CD4-positive, alpha-beta T cell (primary cell): ENCODE measurements around the gene PPP1R13B. TPM values are rescaled to one million over a fixed set of nuclear protein-coding genes. Genes with fewer than 3 reads are reported as not detected.

Experiments used
- ATAC-seq: fragments of 200-7000 bp; cut with Tn5 transposase; one replicate; pipeline ENCODE4 v1.10.0; 2022; ENCODE audit warnings: mild to moderate bottlenecking; ENCODE audit not compliant: poor library complexity
- CTCF ChIA-PET: fragments of 350-600 bp; sonication (Branson Sonifier 250); formaldehyde crosslinking; loops from one replicate; lab custom pipeline; 2021; ENCODE audit warnings: antibody characterized with exemption, inconsistent platforms; lab: Charles Lee
- POLR2A ChIA-PET: fragments of 350-600 bp; sonication (Branson Sonifier 250); formaldehyde crosslinking; loops from one replicate; lab custom pipeline; 2021; ENCODE audit warnings: antibody characterized with exemption, inconsistent platforms; lab: Charles Lee
- DNase-seq, 14 experiments: peaks; one replicate each; pipeline ENCODE4 v3.0.0-alpha.2; 2013 to 2020; ENCODE audit warnings: mixed read lengths in 2 of 14
- H3K27ac ChIP-seq, 2 donors: one replicate each; pipeline versions ENCODE4 v1.5.1 to v1.7.0; 2013; ENCODE audit warnings: low read length in 2 of 2, low read depth in 1 of 2, mild to moderate bottlenecking in 1 of 2
- H3K27me3 ChIP-seq, 2 experiments: 1 replicate in 1 of 2; 2 replicates in 1 of 2; pipeline versions ENCODE4 v1.6.1 to v1.7.0; 2013; ENCODE audit warnings: low read length in 2 of 2, control low read depth in 1 of 2, mild to moderate bottlenecking in 1 of 2, moderate library complexity in 1 of 2; ENCODE audit not compliant: insufficient read depth in 2 of 2, control insufficient read depth in 1 of 2
- H3K36me3 ChIP-seq: one replicate; pipeline ENCODE4 v1.6.1; 2013; ENCODE audit warnings: low read length, control low read depth; ENCODE audit not compliant: insufficient read depth
- H3K4me1 ChIP-seq: one replicate; pipeline ENCODE4 v1.6.1; 2013; ENCODE audit warnings: low read length, control low read depth; ENCODE audit not compliant: insufficient read depth
- H3K4me3 ChIP-seq: one replicate; pipeline ENCODE4 v1.5.1; 2013; ENCODE audit warnings: mild to moderate bottlenecking, low read length, moderate library complexity
- H3K9me3 ChIP-seq, 2 experiments: 1 replicate in 1 of 2; 2 replicates in 1 of 2; pipeline versions ENCODE4 v1.6.1 to v1.7.0; 2013; ENCODE audit warnings: low read length in 2 of 2, mild to moderate bottlenecking in 2 of 2, control low read depth in 1 of 2, moderate library complexity in 1 of 2; ENCODE audit not compliant: control insufficient read depth in 1 of 2, insufficient read depth in 1 of 2
- H3K27ac Mint-ChIP-seq: one replicate; pipeline ENCODE4 v1.8.0; 2020; ENCODE audit warnings: mixed read lengths
- H3K27me3 Mint-ChIP-seq: one replicate; pipeline ENCODE4 v1.8.0; 2021; ENCODE audit warnings: mixed read lengths
- H3K36me3 Mint-ChIP-seq: one replicate; pipeline ENCODE4 v1.8.0; 2021; ENCODE audit warnings: low read depth, mixed read lengths
- H3K4me1 Mint-ChIP-seq: one replicate; pipeline ENCODE4 v1.8.0; 2021; ENCODE audit warnings: low read depth, mixed read lengths
- H3K4me3 Mint-ChIP-seq: one replicate; pipeline ENCODE4 v1.8.0; 2020; ENCODE audit warnings: mild to moderate bottlenecking, mixed read lengths
- H3K9me3 Mint-ChIP-seq: one replicate; pipeline ENCODE4 v1.8.0; 2020; ENCODE audit warnings: mixed read lengths
- CTCF ChIP-seq: fragments of 200-600 bp; IDR thresholded peaks from one replicate; pipeline ENCODE4 v1.8.0; 2022; ENCODE audit warnings: antibody characterized with exemption, mild to moderate bottlenecking
- intact Hi-C, 2 experiments: fragments of 100-400 bp; cut with DNase I in 1 of 2; cut with micrococcal nuclease in 1 of 2; formaldehyde crosslinking; loops; one replicate each; pipeline versions ENCODE4 v1.15.1 to v1.9.0; 2023 to 2025; cut with DNase I, micrococcal nuclease
- total RNA-seq, 174 experiments: library from RNA in 2 of 174; stranded (reverse) in 2 of 174; gene quantifications; one replicate each; pipeline ENCODE4 v1.2.3 and lab custom pipeline; 2021 to 2026

Gene PPP1R13B
- total RNA-seq, 2 experiments from 2014 or later: 14.3 to 14.4 TPM

GRCh38 chr14:103805708-103806107, 41.7 kb downstream of the PPP1R13B start:
- no peaks in the 10 kb centered on the region for H3K9me3 ChIP-seq
- POLR2A ChIA-PET: interaction anchor here (1.8 kb wide), 1 partner anchor 12 kb away, joined by 6 read pairs; no protein-coding TSS in a partner anchor
- ATAC-seq (no peak), DNase-seq (no peak)
- Mint-ChIP-seq H3K27me3 (no peaks in the 10 kb centered on the region), H3K4me1 (peaks cover 13% of the 10 kb centered on the region), H3K4me3 (no peak overlapping the region), H3K27ac (no peak overlapping the region), H3K36me3 (no peaks in the 10 kb centered on the region), H3K9me3 (no peaks in the 10 kb centered on the region)
- H3K36me3 ChIP-seq: no peaks in the 10 kb centered on the region
- H3K4me3 ChIP-seq: no peak overlapping the region
- no peaks in the 10 kb centered on the region for H3K4me1 ChIP-seq
- CTCF ChIA-PET: interaction anchor here (1.4 to 2.1 kb wide), 2 partner anchors 95 to 104 kb away, joined by 4 to 8 read pairs; no protein-coding TSS in a partner anchor
- no peaks in the 10 kb centered on the region for H3K27me3 ChIP-seq
- intact Hi-C loops: loop anchor here (5.0 to 10.0 kb wide), 2 partner anchors 42 to 199 kb away; partner anchors contain the start of gene PPP1R13B (in 1 of the 2)
- TF ChIP-seq CTCF: no peak
- no peak overlapping the region for H3K27ac ChIP-seq

GRCh38 chr14:103803661-103804060, 43.7 kb downstream of the PPP1R13B start:
- Histone ChIP-seq H3K4me3 (no peak overlapping the region), H3K27me3 (no peaks in the 10 kb centered on the region), H3K9me3 (no peaks in the 10 kb centered on the region), H3K36me3 (no peaks in the 10 kb centered on the region), H3K4me1 (no peaks in the 10 kb centered on the region), H3K27ac (no peak overlapping the region)
- intact Hi-C loops: loop anchor here in 1 of 2 experiments (10.0 kb wide), 1 partner anchor 201 kb away; no protein-coding TSS in a partner anchor
- no peak for DNase-seq
- no peak for TF ChIP-seq CTCF
- POLR2A ChIA-PET: no interaction called here
- no peak overlapping the region for H3K27ac Mint-ChIP-seq
- no peaks in the 10 kb centered on the region for H3K27me3 Mint-ChIP-seq
- H3K9me3 Mint-ChIP-seq: no peaks in the 10 kb centered on the region
- no peak for ATAC-seq
- H3K36me3 Mint-ChIP-seq: no peaks in the 10 kb centered on the region
- no peak overlapping the region for H3K4me3 Mint-ChIP-seq
- peaks cover 13% of the 10 kb centered on the region for H3K4me1 Mint-ChIP-seq
- CTCF ChIA-PET: interaction anchor here (0.7 kb wide), 1 partner anchor 106 kb away, joined by 3 read pairs; no protein-coding TSS in a partner anchor

GRCh38 chr14:103802356-103802755, 45.0 kb downstream of the PPP1R13B start:
- CTCF ChIA-PET: no interaction called here

More at GRCh38 chr14:103802356-103802755, 45.0 kb downstream of the PPP1R13B start:
- Mint-ChIP-seq H3K36me3 (peaks cover under 1% of the 10 kb centered on the region), H3K4me3 (no peak overlapping the region), H3K9me3 (no peaks in the 10 kb centered on the region), H3K4me1 (peaks cover 13% of the 10 kb centered on the region), H3K27me3 (no peaks in the 10 kb centered on the region), H3K27ac (no peak overlapping the region)
- POLR2A ChIA-PET: no interaction called here
- H3K4me3 ChIP-seq: no peak overlapping the region
- no peak overlapping the region for H3K27ac ChIP-seq
- no peaks in the 10 kb centered on the region for H3K36me3 ChIP-seq
- no peak for DNase-seq
- H3K27me3 ChIP-seq: no peaks in the 10 kb centered on the region
- no peaks in the 10 kb centered on the region for H3K4me1 ChIP-seq
- H3K9me3 ChIP-seq: no peaks in the 10 kb centered on the region
- TF ChIP-seq CTCF: no peak
- no peak for ATAC-seq
- intact Hi-C loops: loop anchor here in 1 of 2 experiments (10.0 kb wide), 1 partner anchor 202 kb away; no protein-coding TSS in a partner anchor
